GM18861 (cell line): ENCODE measurements around the gene SPPL3.

Experiments used
- ATAC-seq: cut with Tn5 transposase; IDR thresholded peaks from one replicate; pipeline ENCODE4 v1.9.1; 2021; ENCODE audit not compliant: unreplicated experiment

Gene SPPL3

DNA sequence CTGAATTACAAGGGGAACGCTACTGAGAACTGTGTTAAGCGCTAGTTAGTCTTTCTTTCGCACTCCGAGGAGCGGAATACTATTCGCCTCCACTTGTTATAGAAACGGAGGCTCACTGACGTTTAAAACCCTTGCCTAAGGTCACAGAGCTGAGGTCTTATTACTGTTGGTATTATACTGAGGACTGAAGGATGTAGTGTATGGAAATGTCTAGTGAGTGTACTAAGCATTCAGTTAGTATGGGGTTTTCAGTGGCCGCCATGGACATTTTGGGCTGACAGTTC is 177.7 kb downstream of the SPPL3 start:
- ATAC-seq, result no peak

DNA sequence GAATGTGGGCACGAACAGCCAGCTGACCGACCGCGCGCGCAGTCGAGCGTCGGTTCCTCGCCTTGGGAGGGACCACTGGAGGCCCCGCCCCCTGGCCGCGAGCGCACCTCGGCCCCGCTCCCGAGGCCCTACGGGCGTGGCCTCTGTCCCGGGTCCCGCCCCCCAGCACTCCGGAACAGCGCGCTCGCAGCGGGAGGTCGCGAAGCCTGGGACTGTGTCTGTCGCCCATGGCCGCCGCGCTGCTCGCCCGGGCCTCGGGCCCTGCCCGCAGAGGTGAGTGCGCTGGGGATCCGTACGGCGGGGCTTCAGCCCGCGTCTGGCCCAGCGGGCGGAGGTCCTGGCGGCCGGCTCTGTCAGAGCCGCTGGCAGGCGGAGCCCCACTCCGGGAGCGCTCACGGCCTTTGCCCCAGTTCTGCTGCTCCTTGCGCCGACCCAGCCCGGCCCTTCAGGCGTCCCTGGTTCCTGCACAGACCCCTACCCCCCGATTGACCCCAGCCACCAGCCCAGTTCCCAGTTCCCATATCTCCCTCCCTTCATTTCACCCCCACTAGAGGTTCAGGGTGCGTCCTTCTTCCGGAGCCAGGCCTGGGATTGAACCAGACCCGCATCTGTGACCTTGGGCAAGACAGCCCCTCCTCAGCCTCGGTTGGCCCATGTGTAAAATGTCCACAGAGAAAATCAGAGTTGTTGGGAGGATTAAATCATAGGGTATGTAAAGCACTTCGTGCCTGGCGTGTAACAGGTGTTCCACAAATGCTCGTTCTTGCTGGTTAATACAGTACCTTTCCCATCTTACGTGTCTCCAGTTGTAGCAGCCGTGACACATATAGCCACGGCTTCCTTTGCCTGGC is 178.3 kb downstream of the SPPL3 start, which contains the start of gene ACADS:
TSS of gene ACADS (plus strand) at position 168 of the 851 bp plus-strand sequence. CDS start at position 228, 60 bp downstream.
- peak; percentile 88 for ATAC-seq

DNA sequence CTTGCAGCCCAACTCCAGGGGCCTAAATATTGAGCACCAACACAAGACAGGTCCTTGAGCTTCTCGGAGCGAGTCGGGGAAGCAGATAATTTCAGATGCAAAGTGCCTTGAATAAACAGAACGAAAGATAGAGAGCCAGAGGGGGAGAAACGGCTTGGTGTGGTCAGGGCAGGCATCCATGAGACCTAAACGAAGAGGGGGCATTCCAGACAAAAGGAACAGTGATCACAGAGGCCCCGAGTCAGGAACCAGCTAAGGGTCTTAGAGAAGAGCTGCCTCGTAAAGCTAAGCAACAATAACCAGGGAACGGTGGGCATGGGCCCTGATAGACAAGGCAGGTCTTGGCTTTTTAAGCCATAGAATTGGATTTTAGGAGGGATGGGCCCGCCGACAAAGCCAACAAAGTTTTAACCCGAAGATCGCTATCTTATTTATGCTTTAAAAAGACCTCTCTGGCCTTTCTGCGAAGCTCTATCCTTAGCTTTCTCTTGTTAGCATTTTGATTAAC is 179.0 kb downstream of the SPPL3 start:
- no peak for ATAC-seq

DNA sequence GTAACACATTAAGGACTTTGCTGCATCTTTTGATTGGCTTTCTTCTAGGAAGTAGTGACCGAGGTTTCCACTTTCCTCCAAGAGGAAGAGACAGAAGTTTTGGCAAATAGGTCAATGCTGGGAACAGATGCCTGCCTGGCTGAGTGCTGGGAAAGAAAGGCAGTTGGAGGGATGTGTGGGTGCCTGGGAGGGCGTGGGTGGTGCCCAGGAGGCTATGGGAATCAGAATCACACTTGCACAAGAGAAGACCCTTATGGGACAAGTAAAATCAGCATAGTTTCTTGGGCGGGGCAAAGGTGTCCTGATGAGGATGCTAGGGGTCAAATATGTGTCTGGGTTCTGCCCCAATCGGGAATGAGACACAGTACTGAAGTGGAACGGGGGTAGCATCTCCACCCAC is 179.4 kb downstream of the SPPL3 start:
- ATAC-seq, result no peak

DNA sequence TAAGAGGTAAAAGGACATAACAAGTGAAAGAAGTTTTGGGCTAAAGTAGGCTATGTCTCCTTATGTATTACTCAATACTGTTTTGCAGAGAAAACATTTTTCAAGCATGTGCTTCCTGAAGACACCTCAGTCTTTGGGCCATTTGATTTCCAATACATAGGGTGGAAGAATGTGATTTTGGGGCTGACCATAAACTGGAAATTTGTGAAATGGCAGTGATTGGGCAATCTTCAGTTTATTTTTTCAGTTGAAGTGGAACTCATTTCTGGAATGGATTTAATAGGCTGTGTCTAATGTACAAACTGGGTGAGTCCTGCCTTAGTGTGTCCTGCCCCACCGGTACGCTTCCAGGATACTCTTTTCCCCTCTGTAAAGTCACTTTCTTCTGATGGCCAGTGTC is 181.4 kb downstream of the SPPL3 start:
- ATAC-seq, result no peak

DNA sequence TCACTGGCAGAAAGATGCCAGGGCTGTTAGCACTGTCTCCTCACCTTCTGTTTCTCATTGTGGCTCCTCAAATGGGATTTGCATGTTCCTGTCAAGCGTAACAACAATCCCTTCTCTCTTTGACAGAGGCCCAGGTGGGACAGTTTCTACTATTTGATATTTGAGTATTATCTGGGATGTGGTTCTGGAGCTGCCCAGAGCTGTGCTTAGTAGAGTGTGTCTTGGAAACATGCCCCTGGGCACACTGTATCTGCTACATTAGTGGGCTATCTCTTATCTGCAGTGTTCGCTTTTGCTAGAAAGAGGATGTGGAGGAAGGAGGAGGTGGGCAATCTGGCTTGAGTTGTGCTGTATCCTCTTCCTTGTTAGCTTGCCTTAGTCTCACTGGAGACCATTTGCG is 182.3 kb downstream of the SPPL3 start:
- no peak for ATAC-seq

DNA sequence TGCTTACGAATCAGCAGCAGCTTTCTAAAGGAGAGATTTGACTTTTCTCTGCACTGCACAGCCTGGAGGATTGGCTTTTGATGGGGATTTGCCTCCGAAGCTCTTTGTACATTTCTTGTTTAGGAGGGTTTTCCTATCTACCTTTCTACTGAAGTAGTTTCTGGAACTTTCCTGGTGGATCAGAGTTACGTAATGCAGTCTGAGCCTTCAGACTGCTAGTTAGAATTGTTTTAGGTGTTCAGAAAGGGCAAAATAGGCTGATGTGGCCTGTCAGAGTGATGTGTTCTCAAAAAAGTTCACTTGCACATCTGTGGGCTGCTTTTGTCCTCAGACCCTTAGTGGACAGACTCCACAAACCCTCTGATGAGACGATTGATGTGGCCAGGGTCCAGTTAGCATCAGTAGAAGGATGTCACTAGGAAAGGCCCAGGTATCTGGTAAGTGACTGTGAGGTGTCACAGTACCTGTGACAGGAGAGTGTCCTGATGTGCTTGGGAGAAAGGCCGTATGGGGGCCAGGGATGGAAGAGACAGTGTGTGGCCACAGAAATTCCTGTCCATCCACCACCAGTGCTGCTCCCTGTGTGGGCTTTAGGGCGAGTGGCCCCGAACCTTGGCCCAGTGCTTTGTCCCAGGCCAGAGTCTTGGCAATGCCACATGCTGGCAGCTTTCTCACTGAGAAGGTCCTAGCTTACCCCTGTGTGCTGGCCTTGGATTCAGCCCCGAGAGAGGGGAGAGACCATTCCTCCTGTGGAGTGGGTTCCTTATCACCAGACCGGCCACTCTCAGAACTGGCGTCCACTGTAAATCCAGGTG is 183.0 kb downstream of the SPPL3 start:
- no peak for ATAC-seq

DNA sequence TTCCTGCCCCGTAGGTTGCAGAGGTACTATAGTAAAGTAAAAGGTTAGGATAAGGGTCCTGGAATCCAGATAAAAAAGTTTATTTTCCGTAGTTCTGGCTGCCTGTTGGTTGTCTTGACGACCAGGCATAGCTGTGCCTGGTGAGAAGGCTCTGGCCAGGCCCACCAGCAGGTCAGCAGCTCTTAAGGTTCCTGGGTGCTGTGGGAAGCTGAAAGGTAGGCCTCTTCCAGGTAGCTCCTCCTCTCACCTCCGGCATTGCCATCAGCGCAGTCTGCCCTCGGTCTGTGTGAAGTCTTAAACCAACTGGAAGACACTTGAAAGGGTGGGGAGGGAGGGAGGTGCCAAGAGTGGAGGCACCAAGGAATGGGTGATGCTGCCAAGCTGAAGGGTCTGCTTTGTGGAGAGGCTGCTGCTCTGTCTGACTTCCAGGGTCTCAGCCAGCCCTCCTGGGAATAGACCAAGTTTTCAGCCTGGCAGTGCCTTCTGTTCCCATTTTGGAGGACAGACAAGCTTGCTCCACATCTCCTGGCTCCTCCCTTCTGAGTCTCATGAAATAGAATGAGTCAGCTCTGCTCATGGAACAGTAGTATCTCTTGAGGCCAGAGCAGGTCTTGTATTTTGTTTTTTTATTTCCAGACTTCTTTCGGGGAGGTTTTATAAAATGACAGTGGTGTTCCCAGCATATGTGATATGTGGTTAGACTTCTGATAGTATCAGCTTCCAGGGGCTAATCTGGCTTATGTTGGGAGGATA is 183.7 kb downstream of the SPPL3 start:
- ATAC-seq, result no peak

DNA sequence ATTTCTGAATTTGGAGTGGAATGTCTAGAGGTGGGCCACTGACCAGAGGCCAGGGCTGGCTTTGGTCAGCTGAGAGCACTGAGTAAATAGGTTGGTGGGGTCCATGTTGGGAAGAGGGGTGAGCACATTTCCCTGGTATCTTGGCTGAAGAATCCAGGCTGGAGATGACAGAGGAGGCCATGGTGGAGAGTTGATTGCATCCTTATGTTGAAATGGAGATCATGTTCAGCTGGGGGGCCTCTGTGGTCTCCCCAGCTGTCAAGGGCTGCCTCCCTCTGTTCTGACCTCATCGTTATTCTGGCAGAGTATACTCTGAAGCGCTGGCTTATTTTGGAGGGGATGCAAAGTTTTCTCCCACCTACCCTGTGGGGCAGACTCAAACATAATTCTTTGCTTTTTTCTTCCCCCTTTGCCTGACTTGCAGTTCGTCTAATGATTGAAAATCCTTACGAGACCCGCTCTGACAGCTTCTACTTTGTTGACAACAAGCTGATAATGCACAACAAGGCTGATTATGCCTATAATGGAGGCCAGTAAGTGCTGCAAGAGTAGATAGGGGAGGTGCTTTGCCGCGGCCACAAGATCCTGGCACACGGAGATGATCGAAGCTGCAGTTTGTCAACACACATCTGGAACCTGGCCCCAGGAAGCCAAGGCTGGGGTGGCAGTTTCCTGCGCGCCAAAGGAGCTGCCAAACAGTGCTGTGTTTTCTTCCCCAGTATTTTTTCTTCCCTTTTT is 184.5 kb downstream of the SPPL3 start:
- ATAC-seq, result no peak

DNA sequence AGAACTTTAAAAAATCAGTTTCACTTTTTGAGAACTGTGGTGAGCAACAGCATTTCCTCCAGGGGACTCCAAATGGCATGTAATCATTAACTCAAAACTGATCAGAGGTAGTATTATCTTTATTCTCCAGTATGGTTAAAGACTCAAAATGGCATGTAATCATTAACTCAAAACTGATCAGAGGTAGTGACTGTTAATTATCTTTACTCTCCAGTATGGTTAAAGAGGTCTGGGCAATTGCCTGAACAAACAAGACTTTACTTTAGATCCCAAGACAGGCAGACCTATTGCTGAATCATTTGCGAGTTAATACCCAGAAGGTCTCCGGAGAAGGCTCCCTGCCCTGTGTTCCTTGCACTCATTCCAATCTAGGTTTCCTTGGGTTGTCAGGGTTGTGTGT is 185.1 kb downstream of the SPPL3 start:
- ATAC-seq, result peak; percentile 57

DNA sequence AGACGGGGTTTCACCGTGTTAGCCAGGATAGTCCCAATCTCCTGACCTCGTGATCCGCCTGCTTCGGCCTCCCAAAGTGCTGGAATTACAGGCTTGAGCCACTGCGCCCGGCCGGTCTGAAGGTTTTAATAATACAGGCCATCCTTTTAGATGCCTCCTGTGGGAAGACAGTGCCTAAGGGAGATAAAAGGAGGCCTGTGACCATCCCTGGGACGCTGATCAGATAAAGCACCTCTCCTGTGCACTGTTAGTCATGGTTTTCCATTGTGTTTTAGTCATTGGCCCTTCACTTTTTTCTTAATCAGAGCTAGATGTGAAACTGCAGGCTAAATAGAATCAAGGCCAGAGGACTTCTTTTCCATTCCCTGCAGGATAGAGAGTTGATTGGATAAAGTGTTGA is 186.1 kb downstream of the SPPL3 start:
- no peak for ATAC-seq

DNA sequence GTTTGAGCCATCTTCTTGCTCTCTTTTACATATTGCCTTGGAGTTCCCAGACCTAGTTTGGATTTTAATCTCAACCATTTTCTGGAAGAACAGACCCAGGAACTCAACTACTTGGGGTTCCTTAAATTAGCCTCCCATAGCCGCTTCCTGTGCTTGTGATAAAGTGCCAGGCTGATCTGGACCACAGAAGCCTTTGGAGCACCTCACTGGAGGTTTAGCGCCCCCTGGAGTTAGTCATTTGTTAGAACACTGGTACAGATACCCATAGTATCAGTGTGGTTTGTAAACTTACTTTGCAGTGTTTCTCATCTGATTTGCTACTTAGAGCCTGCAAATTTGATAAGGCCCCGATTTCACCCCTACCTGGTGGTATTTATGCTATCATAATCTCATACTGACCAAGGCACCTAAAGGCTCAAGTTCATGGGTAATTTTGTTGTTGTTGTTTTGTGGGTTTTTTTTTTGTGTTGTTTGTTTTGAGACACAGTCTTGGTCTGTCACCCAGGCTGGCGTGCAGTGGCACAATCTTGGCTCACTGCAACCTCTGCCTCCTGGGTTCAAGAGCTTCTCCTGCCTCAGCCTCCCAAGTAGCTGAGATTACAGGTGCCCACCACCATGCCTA is 190.2 kb downstream of the SPPL3 start:
- ATAC-seq, result no peak

DNA sequence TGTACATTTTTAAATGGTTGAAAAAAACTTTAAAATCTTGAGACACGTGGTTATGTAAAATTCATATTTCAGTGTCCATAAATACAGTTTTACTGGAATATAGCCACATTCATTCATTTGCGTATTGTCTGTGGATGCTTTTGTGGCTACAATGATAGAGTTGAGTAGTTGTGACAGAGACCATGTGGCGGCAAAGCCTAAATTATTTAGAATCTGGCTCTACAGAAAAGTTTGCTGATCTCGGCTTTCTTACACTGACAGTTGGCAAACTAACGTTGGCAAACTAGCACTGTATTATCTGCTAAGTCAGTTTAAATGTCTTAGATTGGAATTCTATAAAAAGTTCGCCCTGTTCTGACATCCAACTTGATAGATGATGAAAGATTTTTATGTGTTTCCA is 191.5 kb downstream of the SPPL3 start:
- ATAC-seq, result no peak
